Trophoblast cell (in vitro differentiated cells and primary cell): ENCODE data around the gene ERCC6.

Source experiments
- DNase-seq, 2 donors: peaks; one replicate each; pipeline ENCODE4 v3.0.0-alpha.2; 2016
- H2AFZ ChIP-seq: 2 replicates; pipeline ENCODE4 v1.6.1; 2013; ENCODE audit warnings: low read length, moderate library complexity, mild to moderate bottlenecking; ENCODE audit not compliant: insufficient read depth, poor library complexity
- H2AK5ac ChIP-seq: 2 replicates; pipeline ENCODE4 v1.6.1; 2013; ENCODE audit warnings: mild to moderate bottlenecking, low read length
- H2BK120ac ChIP-seq: 2 replicates; pipeline ENCODE4 v1.6.1; 2013; ENCODE audit warnings: low read length, mild to moderate bottlenecking, moderate library complexity; ENCODE audit not compliant: insufficient read depth, poor library complexity
- H2BK12ac ChIP-seq: 2 replicates; pipeline ENCODE4 v1.6.1; 2013; ENCODE audit warnings: mild to moderate bottlenecking, low read length, moderate library complexity
- H2BK5ac ChIP-seq: 2 replicates; pipeline ENCODE4 v1.6.1; 2013; ENCODE audit warnings: low read length, low read depth, moderate library complexity, mild to moderate bottlenecking; ENCODE audit not compliant: poor library complexity
- H3K14ac ChIP-seq: 2 replicates; pipeline ENCODE4 v1.6.1; 2013; ENCODE audit warnings: mild to moderate bottlenecking, low read length
- H3K18ac ChIP-seq: 2 replicates; pipeline ENCODE4 v1.6.1; 2013; ENCODE audit warnings: mild to moderate bottlenecking, low read length
- H3K23ac ChIP-seq: 2 replicates; pipeline ENCODE4 v1.6.1; 2013; ENCODE audit warnings: low read length
- H3K27ac ChIP-seq: 2 replicates; pipeline ENCODE4 v1.5.1; 2013; ENCODE audit warnings: low read depth, mild to moderate bottlenecking, inconsistent platforms, low read length, moderate library complexity
- H3K27me3 ChIP-seq: 2 replicates; pipeline ENCODE4 v1.6.1; 2013; ENCODE audit warnings: inconsistent platforms, mild to moderate bottlenecking, low read length, moderate library complexity; ENCODE audit not compliant: insufficient read depth
- H3K36me3 ChIP-seq, 2 experiments: 1 replicate in 1 of 2; 2 replicates in 1 of 2; pipeline ENCODE4 v1.6.1; 2013; ENCODE audit warnings: low read length in 2 of 2, mild to moderate bottlenecking in 2 of 2, moderate library complexity in 1 of 2; ENCODE audit not compliant: insufficient read depth in 2 of 2, control insufficient read depth in 1 of 2
- H3K4ac ChIP-seq: 2 replicates; pipeline ENCODE4 v1.6.1; 2013; ENCODE audit warnings: low read depth, mild to moderate bottlenecking, low read length, moderate library complexity
- H3K4me1 ChIP-seq, 2 experiments: 1 replicate in 1 of 2; 2 replicates in 1 of 2; pipeline ENCODE4 v1.6.1; 2013; ENCODE audit warnings: low read length in 2 of 2, mild to moderate bottlenecking in 2 of 2, moderate library complexity in 1 of 2; ENCODE audit not compliant: insufficient read depth in 2 of 2, control insufficient read depth in 1 of 2
- H3K4me2 ChIP-seq: 2 replicates; pipeline ENCODE4 v1.6.1; 2013; ENCODE audit warnings: inconsistent platforms, mild to moderate bottlenecking, low read length, moderate library complexity
- H3K4me3 ChIP-seq: 2 replicates; pipeline ENCODE4 v1.5.1; 2013; ENCODE audit warnings: mild to moderate bottlenecking, low read depth, low read length, inconsistent platforms
- H3K79me1 ChIP-seq: one replicate; pipeline ENCODE4 v1.6.1; 2013; ENCODE audit warnings: low read length
- H3K79me2 ChIP-seq: 2 replicates; pipeline ENCODE4 v1.6.1; 2013; ENCODE audit warnings: low read length, mild to moderate bottlenecking; ENCODE audit not compliant: control insufficient read depth, insufficient read depth, poor library complexity
- H3K9ac ChIP-seq: 2 replicates; pipeline ENCODE4 v1.6.1; 2013; ENCODE audit warnings: mild to moderate bottlenecking, low read length
- H3K9me3 ChIP-seq: 2 replicates; pipeline ENCODE4 v1.6.1; 2013; ENCODE audit warnings: low read depth, mild to moderate bottlenecking, control low read depth, inconsistent platforms, low read length; ENCODE audit not compliant: insufficient read depth
- H4K12ac ChIP-seq: 2 replicates; pipeline ENCODE4 v1.6.1; 2013; ENCODE audit warnings: low read depth, mild to moderate bottlenecking, low read length, moderate library complexity
- H4K8ac ChIP-seq: 2 replicates; pipeline ENCODE4 v1.6.1; 2013; ENCODE audit warnings: low read depth, mild to moderate bottlenecking, low read length, moderate library complexity
- H4K91ac ChIP-seq: one replicate; pipeline ENCODE4 v1.6.1; 2013; ENCODE audit warnings: low read depth, mild to moderate bottlenecking, low read length, moderate library complexity
- WGBS: extraction: QIAGEN DNeasy Blood & Tissue Kit; methylation state at CpG from one replicate; pipeline ENCODE4 v1.1.7; 2013; ENCODE audit warnings: missing lambda C conversion rate; ENCODE audit not compliant: insufficient read length, insufficient coverage; ENCODE audit errors: extremely low coverage; 5-methylcytosine and 5-hydroxymethylcytosine counted together

Gene ERCC6

DNA sequence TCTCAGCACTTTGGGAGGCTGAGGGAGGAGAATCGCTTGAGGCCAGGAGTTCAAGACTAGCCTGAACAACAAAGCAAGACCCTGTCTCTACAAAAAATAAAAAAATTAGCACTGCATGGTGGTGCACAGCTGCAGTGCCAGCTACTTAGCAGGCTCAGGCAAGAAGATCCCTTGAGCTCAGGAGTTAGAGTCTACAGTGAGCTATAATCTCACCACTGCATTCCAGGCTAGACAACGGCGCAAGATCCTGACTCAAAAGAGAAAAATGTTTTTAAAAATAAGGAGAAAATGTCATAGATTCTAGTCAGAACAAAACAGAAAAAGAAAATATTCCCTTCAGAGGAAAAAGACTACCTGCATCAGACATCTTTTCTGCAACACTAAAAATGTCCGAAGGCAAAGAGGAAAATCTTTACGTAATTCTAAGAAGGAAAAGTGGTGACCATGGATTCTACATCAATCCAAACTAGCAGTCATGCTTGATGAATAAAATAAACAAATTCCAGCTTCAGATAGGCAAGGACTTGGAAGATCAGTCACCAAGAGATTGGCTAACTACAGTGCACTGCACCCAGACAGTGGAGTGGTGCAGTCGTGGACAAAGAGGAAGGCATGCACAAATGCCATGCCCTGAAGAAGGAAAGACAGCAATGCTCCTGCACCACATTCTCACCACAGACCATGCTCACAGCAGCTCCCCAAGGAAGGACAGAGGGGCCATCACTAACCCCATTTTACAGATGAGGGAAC lies 54.3 kb downstream of the ERCC6 start:
- Histone ChIP-seq H3K9ac (no peak overlapping the region), H3K14ac (no peak overlapping the region), H4K8ac (no peak overlapping the region), H3K4me1 (no peaks in the 10 kb centered on the region), H3K4me3 (no peak overlapping the region), H3K4me2 (no peak overlapping the region), H2AK5ac (no peak overlapping the region), H3K27ac (no peak overlapping the region), H2AFZ (no peak overlapping the region), H3K79me1 (no peaks in the 10 kb centered on the region), H3K9me3 (no peaks in the 10 kb centered on the region), H3K23ac (no peak overlapping the region), H3K79me2 (no peaks in the 10 kb centered on the region), H3K4ac (no peak overlapping the region), H2BK12ac (no peak overlapping the region), H3K18ac (no peak overlapping the region), H4K12ac (no peak overlapping the region), H3K27me3 (no peaks in the 10 kb centered on the region), H2BK120ac (no peak overlapping the region), H2BK5ac (no peak overlapping the region), H4K91ac (no peak overlapping the region), H3K36me3 (peaks cover 0 to 2% of the 10 kb centered on the region in 2 experiments)
- no CpG with 5 or more reads among the region's 6 CpGs for WGBS
- peak; percentile 53 to 86 for DNase-seq

DNA sequence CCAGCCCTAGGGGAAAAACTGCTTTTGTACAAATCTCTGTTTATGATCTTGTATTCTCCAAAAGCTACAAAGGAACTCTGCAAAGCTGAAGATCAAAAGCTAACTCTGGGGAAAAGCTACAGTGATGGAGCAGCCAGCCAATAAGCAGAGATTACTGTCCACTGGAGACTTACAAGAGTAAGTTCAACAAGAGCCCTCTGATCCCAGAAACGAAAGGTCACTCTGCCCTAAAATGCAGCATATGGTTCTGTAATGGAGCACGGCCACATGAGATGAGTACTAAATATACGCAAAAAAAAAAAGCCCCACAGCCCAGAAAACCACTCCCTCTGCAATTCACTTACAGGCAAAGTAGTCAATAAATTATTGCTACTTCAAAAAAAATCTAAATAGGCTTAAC lies 60.1 kb downstream of the ERCC6 start:
- Histone ChIP-seq H2BK120ac (no peak overlapping the region), H3K27ac (no peak overlapping the region), H3K4ac (no peak overlapping the region), H3K4me3 (no peak overlapping the region), H4K12ac (no peak overlapping the region), H3K4me1 (no peaks in the 10 kb centered on the region), H3K27me3 (no peaks in the 10 kb centered on the region), H3K36me3 (peaks cover 16 to 22% of the 10 kb centered on the region in 2 experiments), H3K4me2 (no peak overlapping the region), H3K79me1 (no peaks in the 10 kb centered on the region), H4K91ac (no peak overlapping the region), H3K23ac (no peak overlapping the region), H2BK5ac (no peak overlapping the region), H2AK5ac (no peak overlapping the region), H3K9ac (no peak overlapping the region), H2AFZ (no peak overlapping the region), H4K8ac (no peak overlapping the region), H3K9me3 (no peaks in the 10 kb centered on the region), H3K14ac (no peak overlapping the region), H3K79me2 (no peaks in the 10 kb centered on the region), H3K18ac (no peak overlapping the region), H2BK12ac (no peak overlapping the region)
- DNase-seq = no peak
- WGBS = no CpG with 5 or more reads among the region's 3 CpGs

DNA sequence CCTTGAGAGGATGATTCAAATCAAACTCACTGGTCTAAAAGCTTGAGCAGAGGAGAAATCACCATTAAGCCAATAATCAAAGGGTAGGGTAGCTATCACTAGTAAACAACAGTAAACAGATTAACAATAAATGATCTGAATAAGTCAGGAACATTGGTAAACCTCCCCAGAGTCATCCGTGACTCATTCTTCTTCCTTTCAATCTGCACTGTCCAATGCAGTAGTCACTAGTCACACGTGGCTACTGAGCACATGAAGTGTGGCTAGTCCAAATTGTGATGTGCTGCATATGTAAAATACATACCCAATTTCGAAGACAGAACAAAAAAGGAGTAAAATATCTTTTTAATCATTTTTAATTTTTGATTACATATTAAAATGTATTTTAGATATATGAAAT lies 64.0 kb downstream of the ERCC6 start:
- H3K27me3 ChIP-seq = no peaks in the 10 kb centered on the region
- H3K18ac ChIP-seq = no peak overlapping the region
- no CpG with 5 or more reads among the region's 3 CpGs for WGBS
- no peak overlapping the region for H2BK120ac ChIP-seq
- H3K4me3 ChIP-seq = no peak overlapping the region
- no peak overlapping the region for H3K4me2 ChIP-seq
- H2BK5ac ChIP-seq = no peak overlapping the region
- no peak overlapping the region for H3K27ac ChIP-seq
- DNase-seq = no peak
- peaks cover 17 to 36% of the 10 kb centered on the region in 2 experiments for H3K36me3 ChIP-seq
- H3K9me3 ChIP-seq = no peaks in the 10 kb centered on the region
- H3K79me1 ChIP-seq = no peaks in the 10 kb centered on the region
- H3K4me1 ChIP-seq = no peaks in the 10 kb centered on the region
- no peak overlapping the region for H3K23ac ChIP-seq
- no peak overlapping the region for H3K9ac ChIP-seq
- H2AFZ ChIP-seq = no peak overlapping the region
- no peak overlapping the region for H3K4ac ChIP-seq
- H4K8ac ChIP-seq = no peak overlapping the region
- no peaks in the 10 kb centered on the region for H3K79me2 ChIP-seq
- no peak overlapping the region for H2BK12ac ChIP-seq
- H2AK5ac ChIP-seq = no peak overlapping the region
- no peak overlapping the region for H4K91ac ChIP-seq
- no peak overlapping the region for H3K14ac ChIP-seq
- no peak overlapping the region for H4K12ac ChIP-seq

DNA sequence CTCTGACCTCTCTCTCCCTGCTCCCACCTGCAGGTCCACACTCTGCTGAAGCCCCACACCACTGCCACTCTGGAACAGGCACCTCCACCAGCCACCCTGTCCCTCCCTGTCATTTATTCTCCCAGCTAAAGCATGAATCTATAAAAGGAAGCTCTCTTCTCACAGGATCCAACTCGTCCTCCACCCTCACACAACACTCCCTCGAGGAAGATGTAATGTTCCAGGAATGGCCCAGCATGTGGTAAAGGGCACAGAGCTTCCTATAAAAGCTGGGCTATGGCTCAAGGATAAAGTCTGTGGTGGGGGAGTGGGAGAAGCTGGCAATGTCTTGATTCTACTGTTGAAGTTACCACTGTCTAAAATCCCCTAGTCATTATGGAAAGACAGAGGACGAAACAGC lies 67.4 kb downstream of the ERCC6 start:
- no peak for DNase-seq
- Histone ChIP-seq H3K4me2 (no peak overlapping the region), H4K12ac (no peak overlapping the region), H3K4me3 (no peak overlapping the region), H3K23ac (no peak overlapping the region), H3K36me3 (peaks cover 8 to 19% of the 10 kb centered on the region in 2 experiments), H2BK12ac (no peak overlapping the region), H4K8ac (no peak overlapping the region), H3K9ac (no peak overlapping the region), H3K79me2 (no peaks in the 10 kb centered on the region), H2AK5ac (no peak overlapping the region), H2AFZ (no peak overlapping the region), H3K27ac (no peak overlapping the region), H3K27me3 (no peaks in the 10 kb centered on the region), H2BK5ac (no peak overlapping the region), H3K9me3 (no peaks in the 10 kb centered on the region), H3K4ac (no peak overlapping the region), H3K4me1 (no peaks in the 10 kb centered on the region), H3K18ac (no peak overlapping the region), H4K91ac (no peak overlapping the region), H3K79me1 (no peaks in the 10 kb centered on the region), H3K14ac (no peak overlapping the region), H2BK120ac (no peak overlapping the region)
- no CpG with 5 or more reads among the region's 3 CpGs for WGBS
